Measurements from ENCODE around the gene STAB2.
A peak's percentile ranks its signal among the peaks of the same experiment; 100 is the strongest.

Gene STAB2

DNA sequence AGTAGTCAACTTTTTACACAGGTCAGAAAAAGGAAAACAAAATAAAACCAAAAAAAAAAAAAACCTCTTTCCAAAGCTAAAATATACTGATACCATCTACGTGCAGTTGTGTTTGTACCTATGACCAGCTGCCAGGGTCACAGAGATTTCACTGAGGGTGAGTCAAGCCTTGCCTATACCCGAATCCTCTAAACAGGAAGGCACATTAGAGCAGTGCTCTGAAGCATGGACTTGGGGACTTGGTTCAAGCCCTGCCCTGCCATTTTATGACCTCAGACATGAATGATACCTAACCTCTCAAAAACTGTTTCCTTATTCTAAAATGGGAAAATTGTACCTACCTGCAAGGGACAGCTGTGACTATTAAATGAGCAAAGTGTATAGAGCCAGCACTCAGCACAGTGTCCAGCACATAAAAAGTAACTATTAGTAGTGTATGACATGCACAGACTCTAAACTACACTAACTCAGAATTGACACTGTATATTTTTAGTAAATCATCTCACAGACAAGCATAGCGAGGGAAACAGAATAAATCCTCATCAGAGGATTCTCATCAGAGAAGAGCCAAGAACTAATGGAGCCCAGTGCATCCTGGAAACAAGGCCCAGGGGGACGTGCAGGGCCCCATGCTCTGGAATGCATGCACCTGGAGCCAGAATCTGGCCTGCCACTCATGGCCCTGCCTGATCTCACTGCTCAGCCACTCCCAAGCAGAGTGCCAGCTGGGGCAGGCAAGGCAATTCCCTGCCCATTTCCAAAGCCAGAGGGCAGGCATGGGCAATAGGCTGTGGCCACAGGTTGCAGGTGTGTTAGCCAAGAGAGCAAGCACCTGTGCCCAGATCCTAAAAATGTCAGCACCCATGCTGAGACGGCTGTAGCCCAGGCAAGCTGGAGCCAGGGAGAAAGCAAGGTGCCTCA lies 196.9 kb downstream of the STAB2 start:
- no peak for DNase-seq (ENCODE audit: low spot score)

DNA sequence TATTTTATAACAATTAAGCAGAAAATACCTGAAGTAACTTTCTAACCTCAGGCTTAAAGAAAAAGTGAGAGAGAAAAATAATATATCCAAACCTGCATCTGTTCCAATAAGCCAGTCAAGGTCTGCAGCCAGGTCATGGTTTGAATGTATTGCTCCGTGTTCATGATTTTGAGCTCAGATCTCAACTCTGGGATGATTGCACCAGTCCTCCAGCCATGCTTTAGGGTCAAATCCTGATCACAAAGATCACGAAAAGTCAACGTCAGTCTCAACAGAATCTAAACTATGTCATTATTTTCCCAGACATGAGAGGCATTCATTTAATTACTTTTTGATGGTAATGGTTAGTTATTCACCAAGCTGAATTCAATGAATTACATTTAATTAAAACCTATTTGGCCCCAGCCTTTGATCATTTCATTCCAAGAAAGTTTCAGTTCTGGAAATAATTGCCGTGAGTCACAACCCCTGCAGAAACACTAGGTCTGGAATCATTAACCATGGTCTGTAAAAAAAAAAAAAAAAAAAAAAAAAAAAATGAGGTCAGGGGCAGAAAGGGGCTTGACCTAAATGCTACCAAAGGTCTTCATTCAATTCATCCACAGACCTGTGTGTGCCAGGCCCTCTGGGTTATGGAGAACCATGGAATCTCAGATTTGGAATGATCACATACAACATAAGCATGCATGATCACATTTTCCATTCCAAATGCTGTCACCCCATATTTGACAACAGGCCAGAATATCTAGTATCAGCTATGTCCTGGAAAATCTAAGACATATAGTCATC lies 198.4 kb downstream of the STAB2 start:
- no peak for DNase-seq (ENCODE audit: low spot score)

DNA sequence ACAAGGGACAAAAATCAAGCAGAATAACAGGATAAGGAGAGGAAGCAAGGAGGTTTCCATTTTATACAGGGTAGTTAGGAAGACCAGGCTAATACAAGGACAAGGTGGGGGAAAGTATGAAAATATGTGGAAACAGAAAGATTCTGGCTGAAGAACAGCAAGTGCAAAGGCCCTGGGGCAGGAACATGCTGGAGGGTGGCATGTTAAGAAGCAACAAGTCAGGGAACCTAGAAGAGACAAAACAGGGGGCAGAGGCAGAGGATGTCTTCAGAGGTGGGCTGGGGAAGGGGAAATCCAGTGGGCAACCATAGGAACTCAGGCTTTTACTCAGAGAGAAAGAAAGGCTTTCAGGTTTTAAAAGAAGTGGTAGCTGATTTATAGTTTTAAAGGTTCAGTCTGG lies 199.1 kb downstream of the STAB2 start:
- DNase-seq (ENCODE audit: low spot score) = no peak

DNA sequence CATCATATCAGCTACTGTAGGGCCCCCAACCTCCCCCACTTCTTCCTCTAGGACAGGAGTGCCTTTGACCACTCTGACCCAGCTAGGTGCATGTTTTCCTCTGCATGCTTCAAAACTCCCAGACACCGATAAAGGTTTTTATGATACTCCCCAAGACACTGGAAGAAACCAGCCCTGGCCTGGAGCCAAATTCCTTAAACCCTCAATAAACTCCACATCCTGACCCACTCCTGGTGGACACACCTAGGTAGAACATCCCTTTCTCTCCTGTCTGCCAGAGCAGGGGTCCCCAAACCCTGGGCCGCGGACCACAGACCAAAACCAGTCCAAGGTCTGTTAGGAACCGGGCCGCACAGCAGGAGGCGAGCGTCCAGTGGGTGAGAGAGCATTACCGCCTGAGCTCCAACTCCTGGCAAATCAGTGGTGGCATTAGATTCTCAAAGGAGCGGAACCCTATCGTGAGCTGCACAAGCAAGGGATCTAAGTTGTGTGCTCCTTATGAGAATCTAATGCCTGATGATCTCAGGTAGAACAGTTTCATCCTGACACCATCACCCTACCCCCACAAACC lies 204.4 kb downstream of the STAB2 start:
- no peak for DNase-seq (ENCODE audit: low spot score)

DNA sequence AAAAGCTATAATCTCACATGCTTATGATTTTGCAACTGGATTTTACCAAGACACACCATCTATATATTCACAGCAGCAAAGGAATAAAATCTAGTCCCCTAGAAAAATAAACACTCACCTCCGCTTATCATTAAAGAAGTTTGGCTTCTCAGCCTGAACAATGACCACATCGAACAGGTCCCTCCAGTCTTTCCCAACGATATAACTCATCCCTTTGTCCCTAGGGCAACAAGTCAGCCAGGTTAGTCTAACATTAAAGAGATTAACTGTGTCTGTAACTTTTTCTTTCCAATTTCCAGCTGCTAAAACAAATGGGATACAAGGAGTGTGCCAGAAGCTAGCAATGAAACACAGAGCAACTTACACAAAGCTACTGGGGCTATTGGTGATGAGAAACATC lies 206.0 kb downstream of the STAB2 start:
- no peak for DNase-seq (ENCODE audit: low spot score)

DNA sequence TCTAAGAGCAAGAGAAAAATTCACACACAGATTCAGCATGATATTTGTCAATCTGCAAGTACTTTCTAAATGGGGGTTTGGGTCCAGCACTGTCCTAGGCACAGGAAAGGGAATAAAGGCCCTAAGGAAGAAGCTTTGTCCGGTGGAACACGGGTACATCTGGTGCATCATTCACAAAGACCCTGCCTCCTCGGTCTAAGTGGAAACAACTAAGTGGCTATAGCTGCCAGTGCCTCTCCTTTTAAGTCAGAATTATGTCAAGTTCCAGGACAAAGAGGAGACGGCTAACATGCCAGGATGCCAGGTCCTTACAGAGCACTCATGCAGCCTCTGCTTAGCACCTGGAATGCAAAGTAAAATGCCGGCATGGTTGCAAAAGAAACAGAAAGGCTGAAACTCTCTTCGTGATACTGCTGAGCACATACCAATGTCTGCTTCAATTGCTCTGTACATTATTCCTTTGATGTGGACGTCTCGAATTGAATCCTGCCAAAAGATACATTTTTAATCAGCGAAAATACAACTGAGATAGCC lies 206.5 kb downstream of the STAB2 start:
- no peak for DNase-seq (ENCODE audit: low spot score)

DNA sequence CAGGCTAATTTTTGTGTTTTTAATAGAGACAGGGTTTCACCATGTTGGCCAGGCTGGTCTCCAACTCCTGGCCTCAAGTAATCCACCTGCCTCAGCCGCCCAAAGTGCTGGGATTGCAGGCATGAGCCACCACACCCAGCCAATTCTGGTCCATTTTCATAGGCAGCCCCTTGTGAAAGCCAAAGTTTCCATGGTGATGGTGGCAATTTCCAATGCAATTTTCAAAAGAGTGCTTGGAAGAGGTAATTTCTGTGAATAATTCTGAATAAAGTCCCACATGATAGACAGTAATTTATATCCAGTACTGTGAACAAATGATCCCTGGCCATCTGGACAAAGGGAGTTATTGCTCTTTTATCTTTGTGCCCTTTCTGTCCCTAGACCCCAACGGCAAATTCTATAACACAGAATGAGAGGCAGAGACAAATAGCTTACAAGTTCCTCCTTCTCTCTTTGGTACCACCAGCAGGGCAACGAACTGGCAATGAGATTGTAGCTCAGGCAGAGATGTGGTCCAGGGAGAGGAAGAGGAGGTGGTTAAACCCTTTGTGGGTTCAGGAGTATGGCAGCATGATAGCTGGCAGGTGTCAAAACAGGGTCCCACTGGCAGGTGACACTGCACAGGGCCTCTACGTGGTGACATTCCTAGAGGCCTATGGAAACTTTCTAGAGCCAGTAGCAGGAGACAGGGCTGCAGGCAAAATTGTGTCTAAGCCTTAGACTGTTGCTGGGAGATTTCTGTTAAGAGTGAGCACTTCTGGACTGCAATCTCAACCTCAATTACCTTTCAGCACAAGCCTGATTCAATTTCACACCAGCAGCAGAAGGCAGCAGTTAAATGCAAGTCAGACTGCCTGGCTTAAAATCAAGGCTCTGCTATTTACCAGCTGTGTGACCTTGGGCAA lies 207.5 kb downstream of the STAB2 start:
- no peak for DNase-seq (ENCODE audit: low spot score)

DNA sequence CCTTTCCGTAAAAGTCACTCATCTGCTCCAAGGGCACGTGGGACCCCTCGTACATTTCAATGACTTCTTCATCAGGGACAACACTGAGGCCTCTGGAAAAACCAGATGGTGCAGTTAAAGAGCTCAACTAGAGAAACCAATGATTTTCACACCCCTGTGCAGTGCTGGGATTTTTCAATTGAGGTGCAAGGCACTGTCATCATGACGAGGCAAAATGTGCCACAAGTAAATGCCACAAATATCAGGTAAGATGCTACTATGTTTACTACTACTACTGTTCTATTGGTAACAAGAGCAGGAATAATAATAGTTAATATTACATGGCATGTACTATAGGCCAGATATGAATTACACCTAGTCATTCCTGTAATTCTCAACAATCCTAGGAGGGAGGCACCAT lies 211.5 kb downstream of the STAB2 start:
- DNase-seq (ENCODE audit: low spot score) = no peak

DNA sequence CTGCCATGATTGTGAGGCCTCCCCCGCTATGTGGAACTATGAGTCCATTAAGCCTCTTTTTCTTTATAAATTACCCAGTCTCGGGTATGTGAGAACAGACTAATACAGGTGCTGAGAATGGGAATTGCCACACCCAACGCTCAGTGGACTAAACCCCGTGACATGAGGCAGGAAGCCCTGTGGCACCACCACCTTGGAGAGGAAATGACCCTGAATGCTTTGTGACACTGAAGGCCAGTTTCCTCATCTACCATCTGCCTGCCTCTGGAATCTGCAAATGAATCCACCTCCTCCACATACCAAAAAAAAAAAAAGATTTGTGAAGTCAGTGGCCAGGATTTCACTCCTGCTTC lies 212.4 kb downstream of the STAB2 start:
- DNase-seq (ENCODE audit: low spot score) = no peak

DNA sequence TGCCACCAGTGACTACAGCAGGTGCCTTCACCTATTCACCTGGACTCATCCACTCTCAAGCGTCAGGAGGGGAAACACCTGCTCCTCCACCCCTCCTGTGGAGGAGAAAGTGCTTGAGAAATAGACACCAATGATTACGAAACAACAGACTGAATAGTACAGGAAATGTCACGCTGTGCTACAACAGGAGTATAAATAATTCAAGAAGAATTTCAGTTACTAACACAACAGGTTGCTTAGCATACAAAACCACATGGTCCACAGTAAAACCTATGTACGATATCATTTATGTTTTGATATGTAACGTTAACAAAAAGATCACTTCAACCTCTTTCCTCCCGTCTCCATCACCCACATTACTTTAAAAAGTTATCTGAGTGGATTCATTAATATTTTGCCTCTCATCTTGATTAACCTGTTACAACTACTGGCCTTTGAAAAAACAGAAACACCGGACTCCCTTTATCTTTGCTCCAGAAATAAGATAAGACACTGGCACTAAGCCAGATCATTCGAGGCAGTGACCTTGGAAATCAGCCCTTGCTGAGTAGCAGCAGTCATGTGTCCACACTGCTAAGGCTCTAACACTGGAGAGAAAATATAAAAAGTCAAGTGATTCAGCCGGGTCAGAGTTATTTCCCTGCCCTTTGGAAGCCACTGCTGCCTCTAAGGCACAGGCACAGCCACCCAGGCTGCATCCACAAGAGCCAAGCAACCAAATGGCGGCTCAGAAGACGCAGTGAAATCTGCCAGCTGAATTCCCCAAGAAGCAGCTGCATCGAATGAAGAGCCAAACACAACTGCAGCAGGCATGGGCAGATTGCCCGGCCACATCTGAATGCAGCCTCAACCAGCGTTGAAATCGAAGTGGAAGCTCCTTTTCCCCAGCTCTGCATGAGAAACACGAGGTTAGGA lies 213.0 kb downstream of the STAB2 start:
- peak; percentile 47 for DNase-seq (ENCODE audit: low spot score)

DNA sequence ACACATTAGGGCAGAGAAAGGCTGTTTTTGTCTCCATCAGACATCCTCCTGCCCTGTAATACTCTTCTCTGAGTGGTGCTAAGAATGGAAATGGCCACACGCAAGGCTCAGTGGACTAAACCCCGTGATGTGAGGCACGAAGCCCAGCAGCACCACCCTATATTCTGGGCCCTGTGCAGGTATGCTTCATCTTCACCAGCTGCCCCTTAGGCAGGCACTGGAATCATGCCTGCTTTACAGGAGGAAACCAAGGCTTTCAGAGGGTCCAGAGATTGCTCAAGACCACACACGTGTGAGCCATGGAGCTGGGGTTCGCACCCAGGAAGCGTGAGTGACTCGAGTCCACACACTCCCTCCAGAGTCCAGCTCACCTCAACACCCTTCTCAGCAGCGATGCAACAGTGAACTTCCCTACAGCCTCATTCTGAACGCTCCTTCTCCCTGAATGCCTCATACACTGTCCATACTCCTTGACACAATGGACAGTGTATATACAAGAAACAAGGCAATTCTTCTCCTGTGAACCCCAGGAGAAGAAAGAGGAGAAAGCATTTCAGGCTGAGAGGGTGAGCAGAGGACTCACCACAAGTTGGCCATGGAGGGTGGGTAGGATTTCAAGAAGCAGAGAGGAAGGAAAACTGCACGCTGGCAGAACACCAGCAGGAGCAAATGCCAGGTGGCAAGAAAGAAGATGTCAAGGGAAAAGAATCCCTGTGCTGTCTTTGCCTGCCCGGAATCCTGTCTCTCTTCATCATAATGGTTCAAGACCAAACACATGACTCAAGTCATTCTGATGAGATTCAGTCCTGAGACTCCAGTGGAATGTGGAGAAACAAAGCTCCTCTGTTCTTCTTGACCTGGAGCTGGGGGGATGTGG lies 214.9 kb downstream of the STAB2 start:
- DNase-seq (ENCODE audit: low spot score) = peak; percentile 28

DNA sequence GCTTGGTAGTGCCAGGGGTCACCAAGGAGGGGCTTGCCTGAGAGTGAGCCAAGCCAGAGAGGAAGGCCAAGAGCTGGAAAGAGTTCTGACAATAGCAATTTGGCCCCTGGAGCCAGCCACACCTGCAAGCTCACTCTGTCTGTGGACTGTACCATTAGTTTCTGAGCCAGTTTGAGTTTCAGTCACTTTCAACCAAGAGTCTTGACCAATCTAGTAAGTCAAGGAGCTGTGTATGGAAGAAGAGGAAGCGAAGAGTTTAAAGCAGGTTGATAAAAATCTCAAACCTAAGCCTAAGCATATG lies 215.5 kb downstream of the STAB2 start:
- no peak for DNase-seq (ENCODE audit: low spot score)

DNA sequence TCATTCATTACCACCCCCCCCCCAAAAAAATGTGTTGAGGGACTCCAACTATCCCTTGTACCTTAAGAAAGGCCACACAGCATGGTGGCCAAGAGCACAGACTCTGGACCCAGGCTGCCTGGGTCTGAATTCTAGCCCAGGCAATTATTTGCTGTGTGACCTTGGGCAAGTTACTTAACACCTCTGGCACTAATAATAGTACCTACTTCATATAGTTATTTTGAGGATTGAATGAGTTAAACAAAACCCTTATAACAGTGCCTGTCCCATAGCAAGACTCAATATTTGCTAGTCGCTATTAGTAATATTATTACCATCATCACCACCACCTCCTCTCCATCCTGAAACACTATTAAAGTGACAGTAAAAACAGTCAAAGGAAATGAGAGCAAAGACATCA lies 216.8 kb downstream of the STAB2 start:
- no peak for DNase-seq (ENCODE audit: low spot score)

DNA sequence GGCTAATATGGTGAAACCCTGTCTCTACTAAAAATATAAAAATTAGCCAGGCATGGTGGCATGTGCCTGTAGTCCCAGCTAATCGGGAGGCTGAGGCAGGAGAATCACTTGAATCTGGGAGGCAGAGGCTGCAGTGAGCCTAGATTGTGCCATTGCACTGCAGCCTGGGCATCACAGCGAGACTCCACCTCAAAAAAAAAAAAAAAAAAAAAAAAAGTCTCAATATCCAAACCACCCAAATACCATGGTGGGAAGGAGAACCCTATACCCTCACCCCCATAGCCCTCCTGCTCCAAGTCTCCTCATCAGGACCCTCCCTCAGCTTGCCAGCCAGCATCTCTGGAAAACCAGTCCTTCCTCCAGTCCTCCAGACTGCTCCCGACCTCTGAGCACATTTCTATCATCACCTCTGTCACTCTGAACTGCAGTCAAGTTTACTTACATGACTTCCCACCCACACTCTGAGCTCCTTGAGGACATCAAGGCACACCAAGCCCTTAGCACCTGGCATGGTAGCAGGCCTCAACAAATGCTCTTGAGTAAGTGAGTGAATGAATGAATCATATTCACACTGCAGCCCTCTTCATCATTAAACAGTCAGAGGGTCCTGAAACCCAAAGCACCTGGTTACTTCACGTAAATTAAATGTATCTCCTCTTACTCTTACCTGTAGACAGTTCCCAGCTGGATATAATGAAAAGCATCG lies 218.7 kb downstream of the STAB2 start:
- DNase-seq (ENCODE audit: low spot score) = no peak

DNA sequence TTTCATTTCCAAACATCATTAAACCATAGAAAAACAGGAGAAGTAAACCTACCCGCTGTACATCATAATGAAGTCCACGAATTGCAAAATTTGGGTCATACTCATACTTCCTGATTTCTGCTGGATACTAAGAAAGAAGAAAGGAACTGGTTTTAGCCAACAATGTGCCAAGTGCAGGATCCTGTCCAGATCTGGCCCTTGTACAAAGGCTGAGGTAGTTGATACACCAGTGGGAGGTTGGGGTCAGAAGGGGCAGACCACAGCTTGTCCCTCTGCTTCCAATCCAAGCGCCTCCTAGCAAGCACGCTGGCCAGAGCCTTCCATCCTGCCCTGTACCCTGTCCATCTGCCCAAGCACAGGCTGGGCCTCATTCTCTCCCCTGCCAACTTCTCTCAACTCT lies 219.7 kb downstream of the STAB2 start:
- DNase-seq (ENCODE audit: low spot score) = no peak

DNA sequence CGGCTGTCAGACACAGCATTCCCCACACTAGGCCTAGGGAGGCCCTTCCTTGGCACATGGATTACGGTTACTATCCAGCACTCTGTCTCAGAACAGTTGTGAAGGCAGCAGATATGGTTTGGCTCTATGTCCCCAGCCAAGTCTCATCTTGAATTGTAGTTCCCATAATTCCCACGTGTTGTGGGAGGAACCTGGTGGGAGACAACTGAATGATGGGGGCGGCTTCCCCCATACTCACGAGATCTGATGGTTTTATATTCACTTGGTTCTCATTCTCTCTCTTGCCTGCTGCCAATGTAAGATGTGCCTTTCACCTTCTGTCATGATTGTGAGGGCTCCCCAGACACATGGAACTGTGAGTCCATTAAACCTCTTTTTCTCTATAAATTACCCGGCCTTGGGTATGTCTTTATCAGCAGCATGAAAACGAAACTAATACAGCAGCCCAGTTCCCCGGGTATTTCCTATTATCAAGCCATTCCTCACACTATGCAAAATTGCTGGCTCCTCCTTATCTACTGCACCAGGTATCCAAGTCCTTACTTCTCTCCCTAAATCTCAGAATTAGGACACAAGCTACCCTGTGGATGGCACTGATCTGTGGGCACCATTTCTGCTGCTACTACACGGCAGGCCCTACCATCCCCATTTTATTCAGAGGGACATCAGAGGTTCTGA lies 220.6 kb downstream of the STAB2 start:
- no peak for DNase-seq (ENCODE audit: low spot score)

DNA sequence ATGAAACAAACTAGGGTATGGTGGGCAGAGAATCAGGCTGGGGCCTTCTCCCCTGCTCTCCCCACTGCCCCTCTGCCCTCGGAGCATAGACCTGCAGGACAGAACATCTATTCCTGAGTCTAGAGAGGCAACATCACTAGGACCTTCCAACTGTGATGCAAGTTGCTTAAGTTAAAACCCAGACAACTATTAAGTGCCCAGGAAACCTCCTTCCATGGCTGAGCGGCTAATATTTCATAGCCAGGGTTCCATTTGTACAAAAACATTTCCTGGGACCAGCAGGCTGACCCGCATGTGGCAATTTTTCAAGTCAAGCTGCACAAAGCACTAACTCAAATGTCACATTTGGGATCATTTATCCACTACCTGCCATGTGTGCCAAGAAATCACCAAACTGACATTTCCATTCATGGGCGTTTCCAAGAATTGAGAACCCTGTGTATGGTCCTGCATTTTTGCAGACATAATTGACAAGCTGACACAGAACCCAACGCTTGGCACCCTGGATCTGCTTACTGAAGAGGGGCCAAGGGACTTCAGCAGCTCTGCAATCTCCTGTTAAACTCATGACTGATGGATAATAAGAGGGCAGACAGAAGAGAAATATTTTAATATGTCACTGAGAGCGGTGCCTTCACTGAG lies 221.3 kb downstream of the STAB2 start:
- no peak for DNase-seq (ENCODE audit: low spot score)

DNA sequence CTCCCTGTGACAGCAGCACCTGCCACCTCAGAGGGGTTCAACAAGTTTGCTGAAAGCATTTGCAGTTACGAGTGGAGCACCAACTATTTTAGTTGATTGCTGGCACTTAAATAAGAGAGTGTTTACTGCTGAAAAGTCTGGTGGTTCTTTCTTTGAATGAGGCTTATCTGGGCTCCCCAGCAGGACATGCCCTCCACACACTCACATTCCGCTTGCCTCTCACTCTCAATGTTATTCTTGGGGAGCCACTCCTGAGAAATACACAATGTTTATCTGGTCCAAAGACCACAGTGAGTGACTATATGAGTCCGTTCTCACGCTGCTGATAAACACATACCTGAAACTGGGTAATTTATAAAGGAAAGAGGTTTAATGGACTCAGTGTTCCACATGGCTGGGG lies 222.1 kb downstream of the STAB2 start:
- DNase-seq (ENCODE audit: low spot score) = no peak

Data from GM03348 (cell line).